Measurements from ENCODE around the gene SIX1. TPM values are rescaled to one million over a fixed set of nuclear protein-coding genes. Genes with fewer than 3 reads are reported as not detected.
A peak's percentile ranks its signal among the peaks of the same experiment; 100 is the strongest.

SIX1 gene
- total and polyA plus RNA-seq, 2 of the 13 experiments (the other 11 are each of a cell fraction or from before 2014, with no cell fraction given): 1.7 to 6.5 TPM

DNA sequence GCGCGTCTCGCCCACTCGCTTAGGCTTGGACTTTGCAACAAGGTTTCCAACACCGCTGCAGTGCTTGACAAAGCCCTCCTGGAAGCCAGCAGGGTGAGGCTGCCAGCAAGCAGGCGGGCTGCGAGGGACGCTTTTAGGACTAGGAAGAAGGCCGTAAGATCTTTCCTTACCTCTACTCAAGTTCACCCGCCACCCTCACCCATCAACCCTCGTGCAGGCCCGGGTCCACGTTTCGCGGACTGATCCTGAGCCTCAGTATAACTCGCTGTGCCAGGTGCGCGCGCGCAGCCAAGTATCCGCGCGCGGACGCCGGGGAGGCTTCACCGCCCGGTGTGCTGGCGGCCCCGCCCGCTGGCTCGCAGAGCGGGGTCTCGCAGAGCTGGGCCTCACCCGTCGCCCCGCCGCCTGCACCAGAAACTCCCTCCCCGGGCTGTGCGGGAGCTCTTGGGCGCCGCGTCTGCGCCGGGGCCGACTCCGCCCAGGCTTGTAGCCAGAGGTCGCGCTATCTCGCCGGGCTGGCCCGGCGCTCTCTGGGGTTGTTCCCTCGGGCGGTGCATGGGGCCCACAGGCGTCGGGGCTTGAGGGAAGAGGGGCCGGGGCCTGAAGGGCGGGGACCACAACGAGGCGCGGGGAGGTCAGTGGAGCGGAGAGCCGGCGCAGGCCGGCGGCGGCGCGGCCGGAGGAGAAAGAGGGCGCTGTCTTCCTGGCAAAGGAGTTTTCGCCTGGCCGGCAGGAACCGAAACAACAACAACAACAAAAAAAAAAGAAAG lies 7.6 kb upstream of the SIX1 start (continued):
- TF ChIP-seq, protein P1, sequence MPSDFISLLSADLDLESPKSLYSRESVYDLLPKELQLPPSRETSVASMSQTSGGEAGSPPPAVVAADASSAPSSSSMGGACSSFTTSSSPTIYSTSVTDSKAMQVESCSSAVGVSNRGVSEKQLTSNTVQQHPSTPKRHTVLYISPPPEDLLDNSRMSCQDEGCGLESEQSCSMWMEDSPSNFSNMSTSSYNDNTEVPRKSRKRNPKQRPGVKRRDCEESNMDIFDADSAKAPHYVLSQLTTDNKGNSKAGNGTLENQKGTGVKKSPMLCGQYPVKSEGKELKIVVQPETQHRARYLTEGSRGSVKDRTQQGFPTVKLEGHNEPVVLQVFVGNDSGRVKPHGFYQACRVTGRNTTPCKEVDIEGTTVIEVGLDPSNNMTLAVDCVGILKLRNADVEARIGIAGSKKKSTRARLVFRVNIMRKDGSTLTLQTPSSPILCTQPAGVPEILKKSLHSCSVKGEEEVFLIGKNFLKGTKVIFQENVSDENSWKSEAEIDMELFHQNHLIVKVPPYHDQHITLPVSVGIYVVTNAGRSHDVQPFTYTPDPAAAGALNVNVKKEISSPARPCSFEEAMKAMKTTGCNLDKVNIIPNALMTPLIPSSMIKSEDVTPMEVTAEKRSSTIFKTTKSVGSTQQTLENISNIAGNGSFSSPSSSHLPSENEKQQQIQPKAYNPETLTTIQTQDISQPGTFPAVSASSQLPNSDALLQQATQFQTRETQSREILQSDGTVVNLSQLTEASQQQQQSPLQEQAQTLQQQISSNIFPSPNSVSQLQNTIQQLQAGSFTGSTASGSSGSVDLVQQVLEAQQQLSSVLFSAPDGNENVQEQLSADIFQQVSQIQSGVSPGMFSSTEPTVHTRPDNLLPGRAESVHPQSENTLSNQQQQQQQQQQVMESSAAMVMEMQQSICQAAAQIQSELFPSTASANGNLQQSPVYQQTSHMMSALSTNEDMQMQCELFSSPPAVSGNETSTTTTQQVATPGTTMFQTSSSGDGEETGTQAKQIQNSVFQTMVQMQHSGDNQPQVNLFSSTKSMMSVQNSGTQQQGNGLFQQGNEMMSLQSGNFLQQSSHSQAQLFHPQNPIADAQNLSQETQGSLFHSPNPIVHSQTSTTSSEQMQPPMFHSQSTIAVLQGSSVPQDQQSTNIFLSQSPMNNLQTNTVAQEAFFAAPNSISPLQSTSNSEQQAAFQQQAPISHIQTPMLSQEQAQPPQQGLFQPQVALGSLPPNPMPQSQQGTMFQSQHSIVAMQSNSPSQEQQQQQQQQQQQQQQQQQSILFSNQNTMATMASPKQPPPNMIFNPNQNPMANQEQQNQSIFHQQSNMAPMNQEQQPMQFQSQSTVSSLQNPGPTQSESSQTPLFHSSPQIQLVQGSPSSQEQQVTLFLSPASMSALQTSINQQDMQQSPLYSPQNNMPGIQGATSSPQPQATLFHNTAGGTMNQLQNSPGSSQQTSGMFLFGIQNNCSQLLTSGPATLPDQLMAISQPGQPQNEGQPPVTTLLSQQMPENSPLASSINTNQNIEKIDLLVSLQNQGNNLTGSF (CRISPR knock-in tag; IDR thresholded peaks at IDR 0.05): no peak; the same call in 1 of the 2 replicates
- no peak; the same call in none of the 2 replicates for TF ChIP-seq ZFAT (CRISPR knock-in tag; conservative IDR thresholded peaks at IDR 0.05)
- peak; percentile 73; the same call in 1 of the 2 replicates for TF ChIP-seq ZFP36L2 (CRISPR knock-in tag; IDR thresholded peaks at IDR 0.05)
- no peak for TF ChIP-seq TFAP4 (IDR thresholded peaks at IDR 0.05; ENCODE audit: borderline replicate concordance, low read depth)
- 0 out of 2 replicates have a peak, but pooled peaks have one; percentile 22 for TF ChIP-seq RAD21 (CRISPR knock-in tag; IDR thresholded peaks at IDR 0.05)
- 0 out of 2 replicates have a peak, but pooled peaks have one; percentile 17 for TF ChIP-seq ESRRA (CRISPR knock-in tag; IDR thresholded peaks at IDR 0.05; ENCODE audit: low read depth)
- peak; percentile 66 for TF ChIP-seq KAT8 (CRISPR knock-in tag; IDR thresholded peaks at IDR 0.05)
- peak; percentile 71 for TF ChIP-seq ZNF746 (CRISPR knock-in tag; IDR thresholded peaks at IDR 0.05)
- TF ChIP-seq CAMTA2 (CRISPR knock-in tag; IDR thresholded peaks at IDR 0.05; ENCODE audit: borderline replicate concordance): 0 out of 2 replicates have a peak, but pooled peaks have one; percentile 44
- peak; percentile 48; the same call in 1 of the 2 replicates for TF ChIP-seq NR2C2 (CRISPR knock-in tag; IDR thresholded peaks at IDR 0.05; ENCODE audit: borderline replicate concordance)
- no peak for TF ChIP-seq NFIB (CRISPR knock-in tag; IDR thresholded peaks at IDR 0.05; ENCODE audit: borderline replicate concordance)
- peak; percentile 73 for TF ChIP-seq PHF21A (CRISPR knock-in tag; IDR thresholded peaks at IDR 0.05)
- no peak for TF ChIP-seq TCF7L2 (IDR thresholded peaks at IDR 0.05; ENCODE audit: low read depth, low read length)
- TF ChIP-seq ATM (IDR thresholded peaks at IDR 0.05; ENCODE audit: borderline replicate concordance): no peak
- TF ChIP-seq ZNF598 (CRISPR knock-in tag; IDR thresholded peaks at IDR 0.05; ENCODE audit: borderline replicate concordance): no peak
- 0 out of 2 replicates have a peak, but pooled peaks have one; percentile 24 for TF ChIP-seq ZNF431 (CRISPR knock-in tag; IDR thresholded peaks at IDR 0.05; ENCODE audit: borderline replicate concordance, low read depth)
- TF ChIP-seq, protein P2, sequence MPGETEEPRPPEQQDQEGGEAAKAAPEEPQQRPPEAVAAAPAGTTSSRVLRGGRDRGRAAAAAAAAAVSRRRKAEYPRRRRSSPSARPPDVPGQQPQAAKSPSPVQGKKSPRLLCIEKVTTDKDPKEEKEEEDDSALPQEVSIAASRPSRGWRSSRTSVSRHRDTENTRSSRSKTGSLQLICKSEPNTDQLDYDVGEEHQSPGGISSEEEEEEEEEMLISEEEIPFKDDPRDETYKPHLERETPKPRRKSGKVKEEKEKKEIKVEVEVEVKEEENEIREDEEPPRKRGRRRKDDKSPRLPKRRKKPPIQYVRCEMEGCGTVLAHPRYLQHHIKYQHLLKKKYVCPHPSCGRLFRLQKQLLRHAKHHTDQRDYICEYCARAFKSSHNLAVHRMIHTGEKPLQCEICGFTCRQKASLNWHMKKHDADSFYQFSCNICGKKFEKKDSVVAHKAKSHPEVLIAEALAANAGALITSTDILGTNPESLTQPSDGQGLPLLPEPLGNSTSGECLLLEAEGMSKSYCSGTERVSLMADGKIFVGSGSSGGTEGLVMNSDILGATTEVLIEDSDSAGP (CRISPR knock-in tag; IDR thresholded peaks at IDR 0.05; ENCODE audit: borderline replicate concordance): peak; percentile 64; the same call in 1 of the 2 replicates
- TF ChIP-seq ZSCAN31 (CRISPR knock-in tag; IDR thresholded peaks at IDR 0.05; ENCODE audit: low read depth): peak; percentile 62; the same call in 1 of the 2 replicates
- peak; percentile 55; the same call in 1 of the 2 replicates for TF ChIP-seq DMAP1 (CRISPR knock-in tag; IDR thresholded peaks at IDR 0.05)
- peak; percentile 21; the same call in 1 of the 2 replicates for TF ChIP-seq ZNF674 (CRISPR knock-in tag; IDR thresholded peaks at IDR 0.05; ENCODE audit: low read depth)
- peak; percentile 27; the same call in 1 of the 2 replicates for TF ChIP-seq MAF1 (CRISPR knock-in tag; IDR thresholded peaks at IDR 0.05; ENCODE audit: borderline replicate concordance)
- no peak for TF ChIP-seq PCBP1 (IDR thresholded peaks at IDR 0.05; ENCODE audit: borderline replicate concordance, low read depth, low read length)
